HCT116 (cell line): ENCODE results near the gene SCGB2B2. TPM values are rescaled to one million over a fixed set of nuclear protein-coding genes. Genes with fewer than 3 reads are reported as not detected.
A peak's percentile ranks its signal among the peaks of the same experiment; 100 is the strongest.

ENCODE experiments used
- ATAC-seq: fragments of 200-7000 bp; cut with Tn5 transposase; 2 replicates; pipeline ENCODE4 v1.9.1; 2020; ENCODE audit warnings: mild to moderate bottlenecking, moderate library complexity
- BruUV-seq: library from RNA; stranded (reverse); fragments of 400-500 nt; replicated peaks from 2 replicates; lab custom pipeline; 2021; lab: Mats Ljungman, UMichigan
- CTCF ChIA-PET: fragments of 300-600 bp; sonication (Branson Sonifier 250); formaldehyde crosslinking; loops from one replicate; lab custom pipeline; 2021; ENCODE audit warnings: antibody characterized with exemption; lab: Charles Lee
- POLR2A ChIA-PET: fragments of 300-600, 350-600 bp; sonication (Branson Sonifier 250); formaldehyde crosslinking; loops from one replicate; lab custom pipeline; 2021; ENCODE audit warnings: antibody characterized with exemption; lab: Charles Lee
- RAD21 ChIA-PET, 2 experiments: fragments of 300-600 bp; sonication (Branson Sonifier 250); formaldehyde crosslinking; loops; one replicate each; lab custom pipeline; 2023; ENCODE audit warnings: low total read pairs in 2 of 2; ENCODE audit not compliant: uncharacterized antibody in 2 of 2, unreplicated experiment in 2 of 2, low non-redundant PET in 1 of 2; lab: Charles Lee
- DNase-seq: peaks from one replicate; pipeline ENCODE4 v3.0.0-alpha.2; 2010; ENCODE audit warnings: low read depth, low spot score
- H2AFZ ChIP-seq: fragments of 200-600 bp; shearing (Covaris generic), sonication (generic); 2 replicates; pipeline ENCODE4 v1.6.1; 2017; ENCODE audit warnings: low read depth, mixed run types, mixed read lengths, antibody characterized with exemption, low read length; ENCODE audit not compliant: poor library complexity, severe bottlenecking
- H3K27ac ChIP-seq: 2 replicates; pipeline ENCODE4 v1.5.1; 2012; ENCODE audit warnings: low read depth, low read length
- H3K27me3 ChIP-seq: fragments of 200-600 bp; sonication (generic); 2 replicates; pipeline ENCODE4 v1.6.1; 2016; ENCODE audit warnings: mixed run types, low read length, mixed read lengths; ENCODE audit not compliant: insufficient read depth
- H3K36me3 ChIP-seq, 2 experiments: fragments of 200-500 bp in 1 of 2; fragments of 200-600 bp in 1 of 2; sonication (Bioruptor generic) in 1 of 2; sonication (generic) in 1 of 2; 2 replicates each; pipeline versions ENCODE4 v1.5.1 to v1.6.1; 2014 to 2016; ENCODE audit warnings: low read length in 2 of 2, inconsistent platforms in 1 of 2, mixed read lengths in 1 of 2, mixed run types in 1 of 2; ENCODE audit not compliant: insufficient read depth in 2 of 2, control insufficient read depth in 1 of 2
- H3K4me1 ChIP-seq, 2 experiments: fragments of 200-600 bp in 1 of 2; sonication (generic) in 1 of 2; 2 replicates each; pipeline versions ENCODE4 v1.5.1 to v1.6.1; 2012 to 2017; ENCODE audit warnings: low read length in 2 of 2, inconsistent platforms in 1 of 2, mild to moderate bottlenecking in 1 of 2, mixed read lengths in 1 of 2, mixed run types in 1 of 2, moderate library complexity in 1 of 2; ENCODE audit not compliant: insufficient read depth in 2 of 2, control insufficient read depth in 1 of 2
- H3K4me2 ChIP-seq: fragments of 200-600 bp; sonication (generic); 2 replicates; pipeline ENCODE4 v1.6.1; 2017; ENCODE audit warnings: mixed run types, low read length, mixed read lengths
- H3K4me3 ChIP-seq, 2 experiments: fragments of 200-600 bp in 1 of 2; sonication (generic) in 1 of 2; replicated peaks in 1 of 2; 2 replicates each; pipeline ENCODE4 v1.5.1; 2011 to 2016; ENCODE audit warnings: low read length in 2 of 2, control low read depth in 1 of 2, low read depth in 1 of 2, mild to moderate bottlenecking in 1 of 2, mixed read lengths in 1 of 2, mixed run types in 1 of 2
- H3K79me2 ChIP-seq: fragments of 200-600 bp; sonication (generic); 2 replicates; pipeline ENCODE4 v1.6.1; 2017; ENCODE audit warnings: mild to moderate bottlenecking, mixed run types, low read length, moderate library complexity, mixed read lengths; ENCODE audit not compliant: insufficient read depth
- H3K9ac ChIP-seq: fragments of 200-600 bp; sonication (generic); 2 replicates; pipeline ENCODE4 v1.6.1; 2016; ENCODE audit warnings: low read length, mixed read lengths
- H3K9me2 ChIP-seq: fragments of 200-600 bp; sonication (generic), shearing (Covaris generic); 2 replicates; pipeline ENCODE4 v1.6.1; 2017; ENCODE audit warnings: mixed run types, mild to moderate bottlenecking, moderate library complexity; ENCODE audit not compliant: insufficient read depth
- H3K9me3 ChIP-seq, 2 experiments: fragments of 200-500 bp in 1 of 2; fragments of 200-600 bp in 1 of 2; sonication (Bioruptor generic) in 1 of 2; sonication (generic) in 1 of 2; 2 replicates each; pipeline ENCODE4 v1.6.1; 2014 to 2017; ENCODE audit warnings: low read length in 2 of 2, mixed read lengths in 2 of 2, inconsistent platforms in 1 of 2, low read depth in 1 of 2, mild to moderate bottlenecking in 1 of 2, mixed run types in 1 of 2, moderate library complexity in 1 of 2; ENCODE audit not compliant: control insufficient read depth in 1 of 2, insufficient read depth in 1 of 2
- H4K20me1 ChIP-seq: fragments of 200-600 bp; sonication (generic), shearing (Covaris generic); 2 replicates; pipeline ENCODE4 v1.6.1; 2017; ENCODE audit warnings: mixed run types, mild to moderate bottlenecking, moderate library complexity; ENCODE audit not compliant: insufficient read depth
- CBX3 ChIP-seq: IDR thresholded peaks from 2 replicates; pipeline ENCODE4 v1.6.1; 2012; ENCODE audit warnings: low read depth
- CEBPB ChIP-seq: IDR thresholded peaks from 2 replicates; pipeline ENCODE4 v1.6.1; 2012; ENCODE audit warnings: low read depth
- CTCF ChIP-seq, 3 experiments: fragments of 200-600 bp in 1 of 3; sonication (generic) in 1 of 3; IDR thresholded peaks in 2 of 3; conservative IDR thresholded peaks in 1 of 3; 2 replicates each; pipeline ENCODE4 v1.5.1; 2012 to 2017; ENCODE audit warnings: low read depth in 2 of 3, low read length in 2 of 3, antibody characterized with exemption in 1 of 3, borderline replicate concordance in 1 of 3, control low read depth in 1 of 3, mild to moderate bottlenecking in 1 of 3, mixed read lengths in 1 of 3, mixed run types in 1 of 3, moderate library complexity in 1 of 3; ENCODE audit not compliant: insufficient read depth in 1 of 3
- EGR1 ChIP-seq: IDR thresholded peaks from 2 replicates; pipeline ENCODE4 v1.6.1; 2012; ENCODE audit warnings: low read depth
- EZH2phosphoT487 ChIP-seq: fragments of 200-600 bp; IDR thresholded peaks from 2 replicates; pipeline ENCODE4 v1.6.1; 2018; ENCODE audit warnings: antibody characterized with exemption, borderline replicate concordance
- JUND ChIP-seq: IDR thresholded peaks from 2 replicates; pipeline ENCODE4 v1.6.1; 2012
- POLR2A ChIP-seq: IDR thresholded peaks from 2 replicates; pipeline ENCODE4 v1.7.0; 2011; ENCODE audit warnings: borderline replicate concordance; ENCODE audit not compliant: insufficient read depth, insufficient read length; ENCODE audit errors: extremely low read depth
- RAD21 ChIP-seq: IDR thresholded peaks from 2 replicates; pipeline ENCODE4 v1.6.1; 2012; ENCODE audit warnings: low read depth, mild to moderate bottlenecking
- SP1 ChIP-seq: IDR thresholded peaks from 2 replicates; pipeline ENCODE4 v1.6.1; 2012; ENCODE audit warnings: low read depth
- SRF ChIP-seq: IDR thresholded peaks from 2 replicates; pipeline ENCODE4 v1.6.1; 2012; ENCODE audit warnings: low read depth
- YY1 ChIP-seq: IDR thresholded peaks from 2 replicates; pipeline ENCODE4 v1.6.1; 2011; ENCODE audit warnings: low read length, low read depth, moderate library complexity, mild to moderate bottlenecking; ENCODE audit not compliant: insufficient replicate concordance; ENCODE audit errors: extremely low read depth
- ZBTB33 ChIP-seq: IDR thresholded peaks from 2 replicates; pipeline ENCODE4 v1.6.1; 2011; ENCODE audit warnings: mild to moderate bottlenecking, low read length, moderate library complexity; ENCODE audit not compliant: insufficient replicate concordance; ENCODE audit errors: extremely low read depth
- ZFX ChIP-seq: fragments of 450-650 bp; IDR thresholded peaks from 2 replicates; pipeline ENCODE4 v1.6.1; 2017
- ZNF274 ChIP-seq: fragments of 200-500 bp; sonication (Bioruptor generic); IDR thresholded peaks from 2 replicates; pipeline ENCODE4 v1.6.1; 2014; ENCODE audit warnings: mild to moderate bottlenecking, low read depth, low read length, inconsistent platforms
- intact Hi-C: fragments of 100-400 bp; cut with micrococcal nuclease; formaldehyde crosslinking; loops from 2 replicates; pipeline ENCODE4 v1.10.0; 2022
- total RNA-seq: library from RNA; stranded (reverse); gene quantifications from one replicate; pipeline ENCODE4 v1.2.1, GENCODE V29; 2021; ENCODE audit not compliant: unreplicated experiment

SCGB2B2 gene
- total RNA-seq, 1 experiment from 2014 or later = 0.27 TPM

- TF ChIP-seq CTCF (IDR thresholded peaks at IDR 0.05 in 2 of 3, conservative IDR thresholded peaks at IDR 0.05 in 1 of 3; ENCODE audit: borderline replicate concordance in 1 of 3, insufficient read depth in 1 of 3, low read depth in 2 of 3, low read length in 2 of 3) (no peak), JUND (peak; percentile 49), SRF (no peak), POLR2A (no peak), CBX3 (peak; percentile 29; the same call in 1 of the 2 replicates)
Measured at GRCh38 chr19:34649886-34650543, 26.9 kb downstream of the SCGB2B2 start (continued).

GRCh38 chr19:34645551-34645950 is 31.4 kb downstream of the SCGB2B2 start:
- POLR2A ChIA-PET = no interaction called here
- H3K4me3 ChIP-seq = no peak overlapping the region
- H3K27ac ChIP-seq = no peak overlapping the region
- no peaks in the 10 kb centered on the region for H3K79me2 ChIP-seq
- no peak overlapping the region for H3K4me2 ChIP-seq
- intact Hi-C loops = no loop called here
- no peak for DNase-seq
- CTCF ChIA-PET = no interaction called here
- no peak overlapping the region for H3K9ac ChIP-seq
- no peak for ATAC-seq
- no TSS peak for BruUV-seq
- H2AFZ ChIP-seq = no peak overlapping the region
- H4K20me1 ChIP-seq = no peaks in the 10 kb centered on the region
- no peaks in the 10 kb centered on the region for H3K27me3 ChIP-seq
- TF ChIP-seq EGR1 = no peak
- TF ChIP-seq ZNF274 = no peak
- no peak for TF ChIP-seq ZFX
- TF ChIP-seq SRF = no peak
- TF ChIP-seq RAD21 = no peak
- TF ChIP-seq EZH2phosphoT487 = no peak
- no peak for TF ChIP-seq YY1
- TF ChIP-seq CEBPB = no peak
- no peak for TF ChIP-seq ZBTB33
- no peak for TF ChIP-seq CTCF (IDR thresholded peaks at IDR 0.05 in 2 of 3, conservative IDR thresholded peaks at IDR 0.05 in 1 of 3; ENCODE audit: borderline replicate concordance in 1 of 3, insufficient read depth in 1 of 3, low read depth in 2 of 3, low read length in 2 of 3)
- TF ChIP-seq SP1 = no peak
- peaks cover 3 to 17% of the 10 kb centered on the region in 2 experiments; a peak in 3 of 4 replicates for H3K4me1 ChIP-seq
- H3K9me3 ChIP-seq = no peaks in the 10 kb centered on the region
- RAD21 ChIA-PET = no interaction called here
- no peaks in the 10 kb centered on the region for H3K9me2 ChIP-seq
- no peaks in the 10 kb centered on the region for H3K36me3 ChIP-seq
